WTC11 (cell line): ENCODE measurements around the gene EGFR.

Source experiments
- ATF2 ChIP-seq: sonication (generic); formaldehyde crosslinking; IDR thresholded peaks from 2 replicates; pipeline ENCODE4 v1.8.1; 2022; ENCODE audit warnings: low read depth, missing genetic modification reagents, borderline replicate concordance
- CREB1 ChIP-seq: sonication (generic); formaldehyde crosslinking; IDR thresholded peaks from 2 replicates; pipeline ENCODE4 v1.8.0; 2023; ENCODE audit warnings: mild to moderate bottlenecking, missing genetic modification reagents
- CREM ChIP-seq: sonication (generic); formaldehyde crosslinking; IDR thresholded peaks from 2 replicates; pipeline ENCODE4 v1.8.1; 2022; ENCODE audit warnings: mild to moderate bottlenecking, missing genetic modification reagents, moderate library complexity
- CTCF ChIP-seq: fragments of 200-600 bp; IDR thresholded peaks from 2 replicates; pipeline ENCODE4 v1.8.0; 2022; ENCODE audit warnings: antibody characterized with exemption
- ELF4 ChIP-seq: sonication (generic); formaldehyde crosslinking; IDR thresholded peaks from 2 replicates; pipeline ENCODE4 v1.8.1; 2022; ENCODE audit warnings: low read depth, mild to moderate bottlenecking, moderate library complexity, missing genetic modification reagents
- IRF2 ChIP-seq: sonication (generic); formaldehyde crosslinking; IDR thresholded peaks from 2 replicates; pipeline ENCODE4 v1.8.0; 2022; ENCODE audit warnings: low read depth, missing genetic modification reagents, borderline replicate concordance
- KAT7 ChIP-seq: sonication (generic); formaldehyde crosslinking; IDR thresholded peaks from 2 replicates; pipeline ENCODE4 v1.8.1; 2023; ENCODE audit warnings: missing genetic modification reagents, mild to moderate bottlenecking, borderline replicate concordance
- MAX ChIP-seq: sonication (generic); formaldehyde crosslinking; IDR thresholded peaks from 2 replicates; pipeline ENCODE4 v1.8.0; 2022; ENCODE audit warnings: mild to moderate bottlenecking, missing genetic modification reagents
- PRRX2 ChIP-seq: fragments of 250-450 bp; sonication (Bioruptor Pico); IDR thresholded peaks from 2 replicates; pipeline ENCODE4 v1.8.0; 2021; ENCODE audit warnings: mild to moderate bottlenecking
- RELA ChIP-seq: sonication (generic); formaldehyde crosslinking; IDR thresholded peaks from 2 replicates; pipeline ENCODE4 v1.8.1; 2022; ENCODE audit warnings: missing genetic modification reagents, mild to moderate bottlenecking, borderline replicate concordance
- SP1 ChIP-seq: sonication (generic); formaldehyde crosslinking; conservative IDR thresholded peaks from 2 replicates; pipeline ENCODE4 v1.8.1; 2022; ENCODE audit warnings: missing genetic modification reagents
- USF2 ChIP-seq: sonication (generic); formaldehyde crosslinking; IDR thresholded peaks from 2 replicates; pipeline ENCODE4 v1.8.1; 2023; ENCODE audit warnings: mild to moderate bottlenecking, missing genetic modification reagents, moderate library complexity
- ZBTB43 ChIP-seq: sonication (generic); formaldehyde crosslinking; IDR thresholded peaks from 2 replicates; pipeline ENCODE4 v1.8.1; 2023; ENCODE audit warnings: mild to moderate bottlenecking, missing genetic modification reagents
- ZNF512 ChIP-seq: sonication (generic); formaldehyde crosslinking; IDR thresholded peaks from 2 replicates; pipeline ENCODE4 v1.8.1; 2022; ENCODE audit warnings: missing genetic modification reagents, borderline replicate concordance

- TF ChIP-seq CTCF (no peak), ELF4 (no peak), CREB1 (CRISPR knock-in tag) (no peak), KAT7 (no peak), SP1 (CRISPR knock-in tag) (no peak), PRRX2 (no peak), MAX (CRISPR knock-in tag) (no peak), RELA (CRISPR knock-in tag) (no peak), USF2 (CRISPR knock-in tag) (no peak), ZBTB43 (no peak), ZNF512 (CRISPR knock-in tag) (no peak), IRF2 (CRISPR knock-in tag) (no peak), CREM (CRISPR knock-in tag) (no peak), ATF2 (CRISPR knock-in tag) (no peak)
Observed at GRCh38 chr7:55088620-55089019, 69.8 kb downstream of the EGFR start.
